K562 (cell line): Measurements from ENCODE around the gene CLEC3B. TPM values are rescaled to one million over a fixed set of nuclear protein-coding genes. Genes with fewer than 3 reads are reported as not detected.

ENCODE experiments used
- BACH1 ChIP-seq: fragments of 200-800 bp; sonication (Bioruptor generic); IDR thresholded peaks from 2 replicates; pipeline ENCODE4 v1.6.1; 2016; ENCODE audit warnings: missing genetic modification characterization, missing compliant biosample characterization
- ESRRA ChIP-seq: fragments of 450-650 bp; IDR thresholded peaks from 2 replicates; pipeline ENCODE4 v1.6.1; 2014; ENCODE audit warnings: low read depth, mild to moderate bottlenecking, moderate library complexity, borderline replicate concordance
- HDAC2 ChIP-seq: fragments of 450-650 bp; IDR thresholded peaks from 2 replicates; pipeline ENCODE4 v1.6.1; 2016; ENCODE audit warnings: mild to moderate bottlenecking
- HDGF ChIP-seq: fragments of 450-650 bp; IDR thresholded peaks from 2 replicates; pipeline ENCODE4 v1.6.1; 2016
- LCOR ChIP-seq: sonication (generic); formaldehyde crosslinking; IDR thresholded peaks from 2 replicates; pipeline ENCODE4 v1.8.0; 2022; ENCODE audit warnings: mild to moderate bottlenecking, missing genetic modification reagents
- ZBTB12 ChIP-seq: fragments of 250-450 bp; sonication (Bioruptor Pico); IDR thresholded peaks from 2 replicates; pipeline ENCODE4 v1.4.0; 2020
- ZBTB49 ChIP-seq: sonication (generic); formaldehyde crosslinking; IDR thresholded peaks from 2 replicates; pipeline ENCODE4 v1.8.0; 2022; ENCODE audit warnings: missing genetic modification reagents, mild to moderate bottlenecking, borderline replicate concordance
- ZNF12 ChIP-seq: sonication (generic); formaldehyde crosslinking; IDR thresholded peaks from 2 replicates; pipeline ENCODE4 v1.4.0; 2020; ENCODE audit warnings: mild to moderate bottlenecking, missing genetic modification reagents
- ZNF766 ChIP-seq: fragments of 200-800 bp; sonication (Bioruptor generic); conservative IDR thresholded peaks from 2 replicates; pipeline ENCODE4 v1.6.1; 2016; ENCODE audit warnings: missing genetic modification characterization, missing compliant biosample characterization
- polyA plus RNA-seq, 8 experiments: library from polyadenylated mRNA; depleted of rRNA in 4 of 8; stranded (reverse) in 5 of 8; unstranded in 3 of 8; fragments of >200 nt; fragmentation: Nextera tagmentation in 2 of 8; fragmentation: Illumina TruSeq in 1 of 8; extraction: Ambion mirVana in 2 of 8; extraction: Trizol in 1 of 8; gene quantifications; 2 replicates each; pipeline versions ENCODE4 v1.2.1 to v1.2.3, GENCODE V29; 2011 to 2014; ENCODE audit warnings: inconsistent platforms in 1 of 8, missing spikeins in 1 of 8
- total RNA-seq, 7 experiments: library from RNA; depleted of rRNA in 6 of 7; stranded (reverse); fragments of >200 nt in 6 of 7; fragmentation: Illumina TruSeq in 2 of 7; extraction: Trizol in 2 of 7; gene quantifications; 2 replicates each; pipeline versions ENCODE4 v1.2.1 to v1.2.3, GENCODE V29; 2011 to 2021; ENCODE audit warnings: low replicate concordance in 1 of 7

Gene CLEC3B
- total and polyA plus RNA-seq, 9 of the 15 experiments (the other 6 are each of a cell fraction or from before 2014, with no cell fraction given), result not detected

- TF ChIP-seq ZBTB49, result 0 out of 2 replicates have a peak, but pooled peaks have one; percentile 53
- peak; percentile 95 for TF ChIP-seq ZNF766 (CRISPR knock-in tag)
- peak; percentile 87 for TF ChIP-seq ZNF12 (CRISPR knock-in tag)
- TF ChIP-seq HDAC2, result 0 out of 2 replicates have a peak, but pooled peaks have one; percentile 30
- TF ChIP-seq LCOR, result 0 out of 2 replicates have a peak, but pooled peaks have one; percentile 9
- peak; percentile 90 for TF ChIP-seq BACH1 (tag)
- no peak for TF ChIP-seq HDGF
- no peak for TF ChIP-seq ESRRA
- no peak for TF ChIP-seq ZBTB12 (CRISPR knock-in tag)
These were observed 39.2 kb downstream of the CLEC3B start (continued) for GRCh38 chr3:45065373-45065720.
